GM18526 (cell line): Measurements from ENCODE around the gene SH3BP5.

Experiments used
- POLR2A ChIP-seq: IDR thresholded peaks from 3 replicates; pipeline ENCODE4 v1.6.1; 2011; ENCODE audit not compliant: insufficient read length; ENCODE audit errors: extremely low read depth

The SH3BP5 gene

GRCh38 chr3:15354485-15354884 is 22.1 kb upstream of the SH3BP5 start:
- no peak for TF ChIP-seq POLR2A

DNA sequence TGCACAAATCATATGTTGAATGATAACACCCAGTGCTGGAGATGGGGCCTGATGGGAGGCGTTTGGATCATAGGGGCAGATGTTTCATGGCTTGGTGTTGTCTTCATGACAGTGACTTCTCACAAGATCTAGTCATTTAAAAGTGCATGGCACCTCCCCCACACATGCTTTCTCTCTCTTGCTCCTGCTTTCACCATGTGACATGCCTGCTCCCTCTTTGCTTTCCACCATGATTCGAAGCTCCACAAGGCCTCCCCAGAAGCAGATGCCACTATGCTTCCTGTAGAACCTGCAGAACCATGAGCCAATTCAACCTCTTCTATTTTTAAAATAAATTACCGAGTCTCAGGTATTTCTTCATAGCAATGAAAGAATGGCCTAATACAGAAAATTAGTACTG is 17.8 kb upstream of the SH3BP5 start:
- no peak for TF ChIP-seq POLR2A

DNA sequence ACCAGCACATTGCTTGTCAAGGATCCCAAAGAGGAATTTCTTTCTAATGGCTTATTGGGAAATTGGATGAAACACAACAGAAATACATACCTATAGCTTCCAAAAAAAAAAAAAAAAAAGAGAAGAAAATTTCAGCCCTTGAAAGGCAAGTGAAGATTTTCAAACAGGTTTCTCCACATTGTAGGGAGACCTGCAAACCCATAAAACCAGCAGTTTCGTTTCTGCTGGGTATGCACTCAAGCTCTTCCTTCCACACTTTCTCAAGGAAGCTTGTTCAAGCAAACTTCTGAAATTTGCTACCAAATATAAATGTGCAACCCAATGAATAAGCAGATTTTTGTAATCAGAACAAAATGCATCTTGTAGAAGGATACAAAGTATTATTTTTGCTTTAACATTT is 15.9 kb upstream of the SH3BP5 start:
- no peak for TF ChIP-seq POLR2A

DNA sequence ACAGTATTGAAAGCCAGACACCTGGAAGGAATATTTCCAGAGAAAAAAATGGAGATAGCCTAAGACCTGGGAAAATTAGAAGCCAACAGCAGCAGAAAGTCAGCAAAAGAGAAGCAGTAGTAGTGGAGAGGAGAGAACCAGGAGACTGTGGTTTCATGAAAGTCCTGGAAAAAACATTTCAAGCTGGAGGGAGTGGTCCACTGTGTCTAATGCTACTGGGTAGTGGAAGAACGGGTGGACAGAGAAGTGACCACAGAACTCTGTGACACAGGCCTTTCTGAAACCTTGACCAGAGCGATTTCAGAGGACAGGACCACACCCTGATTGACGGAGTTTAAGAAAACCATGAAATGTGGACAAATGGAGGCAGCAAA is 15.3 kb upstream of the SH3BP5 start:
- no peak for TF ChIP-seq POLR2A

DNA sequence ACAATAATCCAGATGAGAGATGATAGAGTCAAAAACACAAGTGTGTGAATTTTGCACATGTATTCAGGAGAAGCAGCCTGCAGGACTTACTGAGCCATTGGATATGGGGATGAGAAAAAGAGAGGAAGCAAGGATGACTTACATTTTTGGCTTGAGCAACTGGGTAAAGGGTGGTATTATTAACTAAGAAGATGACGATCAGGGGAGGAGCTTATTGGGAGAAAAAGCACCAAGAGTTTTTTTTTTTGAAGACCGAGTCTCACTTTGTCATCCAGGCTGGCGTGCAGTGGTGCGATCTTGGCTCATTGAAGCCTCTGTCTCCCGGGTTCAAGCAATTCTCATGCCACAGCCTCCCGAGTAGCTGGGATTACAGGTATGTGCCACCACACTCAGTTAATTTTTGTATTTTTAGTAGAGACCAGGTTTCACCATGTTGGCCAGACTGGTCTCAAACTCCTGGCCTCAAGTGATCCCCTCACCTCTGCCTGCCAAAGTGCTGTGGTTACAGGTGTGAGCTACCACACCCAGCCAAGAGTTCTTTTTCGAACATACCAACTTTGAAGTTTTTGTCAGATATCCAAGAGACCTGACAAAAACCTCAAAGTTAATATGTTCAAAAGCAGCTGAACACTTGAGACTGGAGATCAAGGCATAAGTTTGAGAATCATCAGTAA is 14.8 kb upstream of the SH3BP5 start:
- TF ChIP-seq POLR2A, result no peak

- no peak for TF ChIP-seq POLR2A
Measured at GRCh38 chr3:15346516-15346915, 14.1 kb upstream of the SH3BP5 start.

GRCh38 chr3:15345608-15346137 is 13.3 kb upstream of the SH3BP5 start:
- TF ChIP-seq POLR2A, result no peak

GRCh38 chr3:15345066-15345607 is 12.8 kb upstream of the SH3BP5 start:
- no peak for TF ChIP-seq POLR2A

- no peak for TF ChIP-seq POLR2A
Measured at GRCh38 chr3:15342945-15343344, 10.6 kb upstream of the SH3BP5 start.

GRCh38 chr3:15342246-15342645 is 9.9 kb upstream of the SH3BP5 start:
- TF ChIP-seq POLR2A, result no peak

GRCh38 chr3:15341030-15341726 is 8.8 kb upstream of the SH3BP5 start:
- no peak for TF ChIP-seq POLR2A

DNA sequence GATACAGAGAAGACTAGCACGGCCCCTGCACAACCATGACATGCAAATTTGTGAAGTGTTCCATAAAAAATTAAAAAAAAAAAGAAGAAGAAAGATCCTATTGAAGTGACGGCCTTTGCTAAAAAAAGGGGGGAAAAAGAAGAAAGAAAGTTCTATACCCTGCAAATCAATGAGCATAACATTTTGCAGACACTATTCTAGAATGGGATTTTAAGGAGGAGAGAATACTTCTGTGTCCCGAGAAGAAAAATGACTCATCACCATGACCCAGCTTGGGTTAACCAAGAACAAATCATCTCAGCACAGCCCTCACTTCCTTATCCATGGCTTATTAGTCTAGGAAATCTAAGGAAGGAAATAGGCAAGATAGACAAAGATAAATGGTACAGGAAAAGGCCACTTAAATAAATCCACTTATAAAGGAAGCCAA is 7.4 kb upstream of the SH3BP5 start:
- no peak for TF ChIP-seq POLR2A

DNA sequence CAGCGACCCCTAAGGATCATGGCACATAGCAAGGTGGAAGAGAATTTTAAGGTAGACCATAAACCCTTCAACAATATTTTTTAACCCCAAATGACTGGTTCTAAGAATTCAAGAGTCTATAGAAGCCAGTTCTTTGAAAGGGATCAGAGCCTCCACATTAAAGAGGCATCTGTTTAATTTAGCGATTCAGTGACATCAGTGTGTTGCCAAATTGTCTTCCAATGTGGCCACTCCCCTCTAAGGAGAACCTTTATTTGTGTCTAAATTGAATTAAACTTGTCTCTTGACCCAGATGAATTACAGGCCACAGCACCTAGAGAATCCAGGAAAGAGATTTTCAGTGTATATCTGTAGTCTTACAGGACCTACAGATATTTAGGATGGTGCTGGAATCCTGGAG is 6.6 kb upstream of the SH3BP5 start:
- TF ChIP-seq POLR2A, result no peak

DNA sequence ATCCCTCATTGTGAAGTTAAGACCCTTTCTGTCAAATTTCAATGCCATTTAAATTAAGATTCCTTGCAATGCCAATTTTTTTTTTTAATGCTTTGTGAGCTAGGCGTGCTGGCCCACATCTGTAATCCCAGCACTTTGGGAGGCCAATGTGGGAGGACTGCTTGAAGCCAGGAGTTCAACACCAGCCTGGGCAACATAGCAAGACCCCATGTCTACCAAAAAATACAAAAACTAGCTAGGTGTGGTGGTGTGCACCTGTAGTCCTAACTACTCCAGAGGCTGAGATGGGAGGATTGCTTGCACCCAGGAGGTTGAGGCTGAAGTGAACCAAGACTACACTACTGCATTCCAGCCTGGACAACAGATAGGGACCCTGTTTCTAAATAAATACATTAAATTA is 5.6 kb upstream of the SH3BP5 start:
- no peak for TF ChIP-seq POLR2A

GRCh38 chr3:15336057-15336456 is 3.7 kb upstream of the SH3BP5 start:
- TF ChIP-seq POLR2A, result no peak

DNA sequence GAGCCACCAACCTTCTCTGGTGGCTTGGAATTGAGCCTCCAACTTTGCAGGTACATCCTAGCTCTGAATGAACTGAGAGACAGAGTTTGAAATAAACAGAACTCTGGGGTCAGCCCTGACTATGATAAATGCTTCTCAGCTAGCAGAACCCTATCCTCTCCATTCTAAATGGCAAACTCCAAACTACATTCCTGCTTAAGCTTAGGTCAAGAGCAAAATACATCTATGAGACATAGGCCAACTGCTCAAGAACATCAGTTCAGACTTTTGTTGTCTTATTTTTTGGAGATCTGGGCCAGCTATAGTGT is 1.5 kb upstream of the SH3BP5 start:
- TF ChIP-seq POLR2A, result no peak
